ENCODE data around the gene LAMA1.

Gene LAMA1

GRCh38 chr18:7111134-7111533, 6.5 kb downstream of the LAMA1 start:
- no peak for DNase-seq

- no peak for DNase-seq
Measured at GRCh38 chr18:7105943-7106342, 11.7 kb downstream of the LAMA1 start.

GRCh38 chr18:7105268-7105667, 12.3 kb downstream of the LAMA1 start:
- no peak for DNase-seq

DNA sequence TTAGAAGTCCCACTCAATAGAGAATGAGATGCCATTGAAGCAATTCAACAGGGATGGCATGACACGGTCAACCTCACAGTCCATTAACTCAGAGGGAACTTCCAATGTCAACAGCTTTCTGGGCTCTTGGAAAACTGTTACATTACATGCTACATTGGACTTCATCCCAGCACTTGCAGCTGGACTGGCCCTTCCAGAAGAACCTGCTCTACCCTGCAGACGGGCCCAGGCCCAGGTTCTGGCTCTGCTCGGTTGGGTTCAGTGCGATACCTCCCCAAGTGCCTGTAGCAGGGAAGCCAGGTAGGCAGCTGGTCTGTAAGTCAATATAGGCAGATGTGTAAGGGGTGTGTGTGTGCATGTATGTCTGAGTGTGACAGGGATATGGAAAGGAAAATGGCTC, 12.9 kb downstream of the LAMA1 start:
- DNase-seq: no peak

GRCh38 chr18:7102131-7102530, 15.5 kb downstream of the LAMA1 start:
- DNase-seq: no peak

DNA sequence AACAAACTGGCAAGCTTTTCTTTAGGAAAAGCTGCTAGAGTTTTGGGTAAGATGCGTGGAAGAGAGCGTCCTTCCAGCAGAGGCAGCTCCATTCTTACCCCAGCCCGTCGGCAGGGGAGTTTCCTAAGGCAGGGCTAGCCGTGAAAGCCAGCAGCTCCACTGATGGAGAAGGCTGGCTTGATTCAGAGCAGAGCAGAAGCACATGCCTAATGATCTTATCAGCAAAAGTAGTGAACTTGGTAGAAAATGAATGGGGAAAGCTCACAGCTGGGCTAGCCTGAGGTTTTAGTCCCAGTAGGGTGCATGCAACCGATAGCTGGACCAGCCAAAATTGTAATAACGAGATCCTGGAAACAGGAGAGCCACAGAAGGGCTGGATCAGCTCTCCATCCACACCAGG, 20.8 kb downstream of the LAMA1 start:
- no peak for DNase-seq

- DNase-seq: no peak
Measured at GRCh38 chr18:7094427-7094826, 23.2 kb downstream of the LAMA1 start.

GRCh38 chr18:7090771-7091170, 26.8 kb downstream of the LAMA1 start:
- DNase-seq: no peak

DNA sequence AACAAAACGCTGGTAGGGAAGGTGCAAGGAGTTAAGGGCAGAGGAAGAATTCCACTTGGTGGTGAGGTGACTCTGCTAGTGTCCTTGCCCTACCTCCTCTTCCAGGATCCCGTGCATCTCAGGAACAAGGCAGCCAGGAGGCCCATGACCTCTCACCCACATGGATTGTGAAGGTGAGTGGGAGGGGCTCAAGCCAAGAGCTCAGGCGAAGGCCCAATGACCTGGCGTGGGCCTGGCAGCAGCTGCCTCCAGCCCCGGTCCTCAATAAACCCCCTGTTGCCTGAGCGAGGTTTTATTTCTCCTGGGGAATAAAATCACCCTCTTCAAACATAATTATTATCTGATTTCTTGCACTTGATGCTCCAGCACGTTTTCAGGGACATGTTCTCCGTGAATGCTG, 28.2 kb downstream of the LAMA1 start:
- no peak for DNase-seq

DNA sequence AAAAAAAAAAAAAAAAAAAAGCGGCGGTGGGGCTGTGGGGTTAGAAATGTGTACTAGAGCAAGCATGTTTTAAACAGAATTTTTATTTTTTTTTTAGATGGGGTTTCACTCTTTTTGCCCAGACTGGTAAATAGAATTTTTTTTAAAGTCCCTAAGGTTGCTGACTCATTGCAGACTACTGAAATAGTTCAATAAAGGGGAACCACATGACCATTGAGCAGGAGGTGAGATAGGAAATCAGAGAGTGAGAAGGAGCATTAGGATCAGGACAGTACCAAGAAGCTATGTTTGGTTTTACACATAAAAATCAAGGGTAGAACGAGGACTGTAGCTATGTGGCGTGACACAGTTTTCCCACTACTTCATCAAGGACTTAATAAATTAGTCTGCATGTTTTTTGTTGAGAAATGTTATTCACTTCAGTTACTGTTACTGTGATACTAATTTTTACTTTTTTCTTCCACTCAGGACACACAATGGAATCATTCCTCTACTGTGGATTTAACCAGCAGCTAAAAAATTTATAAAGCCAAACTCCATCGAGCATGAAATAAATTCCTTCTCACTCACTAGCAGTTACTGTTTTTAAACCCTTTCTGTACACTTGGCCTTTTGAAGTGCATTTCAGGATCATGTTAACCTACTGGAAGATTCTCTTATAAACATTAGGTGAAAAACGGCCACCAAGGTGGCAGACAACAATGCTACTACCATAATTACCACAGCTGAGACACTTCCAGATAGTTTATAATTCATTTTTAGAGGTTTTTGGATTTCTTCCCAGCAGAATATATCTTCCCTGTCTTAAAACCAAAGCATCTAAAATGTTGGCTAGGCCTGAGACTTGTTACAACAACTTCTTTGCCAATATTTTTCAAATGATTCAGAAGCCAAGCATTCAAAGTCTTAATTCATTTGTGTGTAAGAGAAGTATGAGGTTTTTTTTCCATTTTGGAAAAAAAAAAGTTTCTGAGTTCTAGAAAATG, 33.2 kb downstream of the LAMA1 start:
- DNase-seq: no peak

- DNase-seq: no peak
Measured at GRCh38 chr18:7082671-7083070, 34.9 kb downstream of the LAMA1 start.

DNA sequence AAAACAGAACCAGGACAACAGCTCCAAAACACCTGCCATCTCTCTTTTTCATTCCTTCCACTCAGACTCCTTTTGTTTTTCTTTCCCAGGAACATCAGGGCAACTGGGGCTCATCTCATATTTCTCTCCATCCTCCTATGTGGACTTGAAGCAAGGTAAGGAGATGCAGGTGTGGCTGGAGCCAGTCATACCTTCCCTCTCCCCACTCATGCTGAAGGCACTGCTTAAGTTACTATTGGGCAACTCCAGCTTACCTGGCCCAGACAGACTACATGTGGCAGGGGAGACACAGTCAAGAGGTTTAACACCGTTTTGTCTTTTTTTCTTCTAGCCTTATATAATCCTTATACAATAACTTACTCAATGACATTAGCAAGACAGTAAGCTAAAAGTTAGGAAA, 38.4 kb downstream of the LAMA1 start:
- DNase-seq: no peak

DNA sequence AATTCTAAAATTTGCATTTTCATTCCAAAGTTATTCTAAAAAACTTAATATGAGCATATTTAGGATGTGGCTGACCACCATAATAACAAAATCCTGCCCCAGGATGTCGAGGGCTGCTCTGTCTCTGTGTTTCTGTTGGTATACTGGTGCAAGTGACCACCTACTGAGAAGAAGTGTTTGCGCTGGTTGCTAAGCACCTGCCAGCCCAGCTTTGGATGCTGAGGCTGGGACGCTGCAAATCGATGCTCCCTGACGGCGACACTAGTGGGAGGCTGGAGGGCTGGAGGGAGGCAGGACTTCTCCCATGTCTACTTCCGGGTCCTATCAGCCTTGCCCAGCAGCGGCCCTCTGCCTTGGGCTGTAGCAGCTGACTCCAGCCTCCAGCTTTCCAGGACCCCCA, 45.0 kb downstream of the LAMA1 start:
- no peak for DNase-seq

DNA sequence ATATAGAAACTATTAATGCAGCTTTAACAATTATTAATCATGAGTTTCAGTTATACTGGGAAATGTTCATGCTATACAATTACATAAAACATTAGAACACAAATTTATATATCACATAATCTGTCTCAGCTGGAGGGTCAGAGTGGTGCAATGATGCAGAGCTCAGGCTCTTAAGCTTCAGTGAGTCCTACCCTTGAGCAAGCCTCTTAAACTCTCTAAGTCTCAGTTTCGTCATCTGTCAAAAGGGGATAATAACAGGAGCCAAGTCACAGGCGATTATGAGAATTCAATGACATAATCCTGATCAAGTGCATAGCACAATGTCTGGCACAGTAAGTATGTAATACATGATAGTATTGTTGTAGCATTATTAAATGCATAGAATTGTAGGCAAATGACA, 46.0 kb downstream of the LAMA1 start:
- DNase-seq: no peak

DNA sequence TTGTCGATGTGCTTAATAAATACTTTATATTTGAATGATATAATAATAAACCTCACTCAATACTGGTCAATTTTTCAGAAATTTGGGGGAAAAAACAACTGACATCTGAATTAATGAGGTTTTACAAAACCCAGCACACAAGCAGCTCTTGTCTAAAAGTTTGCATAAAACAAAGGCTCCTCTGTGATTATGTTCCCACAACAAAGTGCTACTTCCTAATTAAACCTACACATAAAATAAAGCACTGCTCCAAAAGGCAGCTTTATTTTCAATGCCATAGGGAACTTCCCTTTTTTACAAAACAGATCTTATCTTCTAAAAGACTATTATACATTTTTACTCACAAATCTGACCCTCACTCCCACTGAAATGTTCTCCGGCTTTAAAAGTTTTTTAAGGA, 47.1 kb downstream of the LAMA1 start:
- no peak for DNase-seq

GRCh38 chr18:7068871-7069590, 48.6 kb downstream of the LAMA1 start:
- no peak for DNase-seq

DNA sequence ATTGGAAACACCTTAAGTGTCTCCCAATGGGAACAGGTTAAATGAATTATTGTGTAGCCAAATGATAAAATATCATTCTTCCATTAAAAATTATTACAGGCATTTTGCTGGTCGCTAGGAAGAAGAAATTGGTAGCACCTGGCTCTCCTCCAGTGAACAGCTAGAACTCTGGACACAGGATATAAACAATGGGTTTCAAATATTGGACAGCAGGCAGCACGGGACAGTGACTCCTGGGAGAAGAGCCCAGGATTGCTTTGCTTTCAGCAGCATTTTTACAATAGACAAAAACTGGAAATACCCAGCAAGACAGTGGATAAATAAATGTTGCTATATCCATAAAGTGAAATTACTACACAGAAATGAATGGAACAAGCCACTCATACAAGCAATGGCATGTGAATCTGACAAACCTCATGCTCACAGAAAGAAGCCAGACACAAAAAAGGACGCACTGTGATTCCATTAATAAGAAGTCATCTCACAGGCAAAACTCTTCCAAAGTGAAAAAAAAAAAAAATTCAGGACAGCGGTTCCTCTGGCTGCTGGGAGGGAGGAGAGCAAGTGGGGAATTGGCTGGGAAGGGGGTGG, 50.5 kb downstream of the LAMA1 start:
- DNase-seq: no peak

DNA sequence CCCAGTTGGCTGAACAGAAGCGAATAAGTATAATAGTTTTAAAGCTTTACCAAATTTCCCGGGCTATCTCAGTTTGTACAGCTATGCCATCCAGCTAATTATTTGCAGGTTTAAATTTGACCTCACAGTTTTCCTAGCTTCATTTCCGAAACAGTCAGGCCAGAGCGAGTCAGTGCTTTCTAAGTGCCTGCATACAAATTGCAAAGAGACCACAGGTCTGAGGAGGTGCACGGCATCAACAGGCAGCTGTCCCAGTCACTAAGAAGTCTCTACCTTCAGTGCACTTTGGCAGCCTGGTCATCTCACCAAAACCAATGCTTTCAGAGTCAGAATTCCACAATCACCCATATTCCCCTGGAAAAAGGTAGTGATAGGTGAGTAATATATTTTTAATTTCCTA, 51.9 kb downstream of the LAMA1 start:
- no peak for DNase-seq

- no peak for DNase-seq
Measured at GRCh38 chr18:7064346-7064745, 53.3 kb downstream of the LAMA1 start.

DNA sequence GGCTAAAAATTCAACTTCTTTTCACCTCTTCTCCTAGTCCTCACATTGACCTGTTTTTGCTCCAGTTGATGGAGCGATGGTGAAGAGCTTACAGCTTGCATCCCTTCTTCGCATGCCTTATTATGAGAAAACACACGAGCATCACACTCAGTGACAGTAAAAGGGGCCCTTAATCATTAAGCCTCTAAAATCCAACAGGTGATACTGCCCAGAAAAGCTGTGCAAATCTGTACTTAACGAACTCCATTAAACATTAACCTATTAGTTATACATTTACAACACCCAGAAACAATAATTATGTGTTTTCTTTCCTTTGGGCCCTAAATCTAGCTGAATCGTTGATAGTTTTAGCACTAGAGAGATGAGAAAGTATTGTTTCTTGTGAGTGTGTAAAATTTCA, 54.8 kb downstream of the LAMA1 start:
- DNase-seq: no peak

DNA sequence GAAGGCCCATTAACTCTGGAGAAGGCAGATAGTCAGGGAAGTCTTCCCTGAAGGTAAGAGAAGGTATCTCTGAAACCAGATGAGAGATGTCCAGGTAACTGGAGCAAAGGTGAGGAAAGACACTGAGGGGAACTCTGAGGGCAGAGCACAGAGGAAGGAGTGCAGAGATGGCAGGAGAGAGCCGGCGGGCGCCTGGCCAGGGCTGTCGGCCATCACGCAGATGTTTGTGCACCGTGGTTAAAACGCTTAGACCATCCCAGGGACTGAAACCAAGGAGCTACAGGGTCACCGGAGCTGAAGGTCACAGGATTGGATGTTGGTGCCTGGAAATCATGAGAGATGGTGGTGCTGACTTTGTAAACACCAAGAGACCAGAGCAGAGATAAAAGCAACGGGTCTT, 55.4 kb downstream of the LAMA1 start:
- no peak for DNase-seq

GRCh38 chr18:7059276-7059675, 58.3 kb downstream of the LAMA1 start:
- no peak for DNase-seq

- no peak for DNase-seq
Measured at GRCh38 chr18:7056026-7056425, 61.6 kb downstream of the LAMA1 start.

DNA sequence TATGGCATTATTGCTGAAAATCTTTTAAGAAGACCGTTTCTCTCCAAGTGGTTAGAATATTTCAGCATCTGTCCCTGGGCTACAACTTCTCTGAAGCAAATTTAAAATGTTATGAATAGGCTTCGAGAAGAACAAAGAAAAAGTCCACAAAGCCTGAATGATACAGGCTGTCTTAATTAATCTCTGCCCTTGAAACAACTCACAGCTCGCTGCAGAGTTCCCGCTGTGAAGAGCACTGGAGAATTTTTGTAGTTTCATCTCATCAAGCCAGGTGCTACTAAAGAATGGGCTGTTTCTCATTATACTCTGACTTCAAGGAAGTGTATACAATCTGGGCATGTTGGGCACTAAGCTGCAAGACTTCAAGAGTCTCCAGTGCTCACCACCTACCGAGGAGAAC, 67.6 kb downstream of the LAMA1 start:
- no peak for DNase-seq

Data from NCI-H146 (cell line).